Measurements from ENCODE around the gene SCT. TPM values are rescaled to one million over a fixed set of nuclear protein-coding genes. Genes with fewer than 3 reads are reported as not detected.
A peak's percentile ranks its signal among the peaks of the same experiment; 100 is the strongest.

SCT gene
- total RNA-seq, 2 donors from 2014 or later = not detected

DNA sequence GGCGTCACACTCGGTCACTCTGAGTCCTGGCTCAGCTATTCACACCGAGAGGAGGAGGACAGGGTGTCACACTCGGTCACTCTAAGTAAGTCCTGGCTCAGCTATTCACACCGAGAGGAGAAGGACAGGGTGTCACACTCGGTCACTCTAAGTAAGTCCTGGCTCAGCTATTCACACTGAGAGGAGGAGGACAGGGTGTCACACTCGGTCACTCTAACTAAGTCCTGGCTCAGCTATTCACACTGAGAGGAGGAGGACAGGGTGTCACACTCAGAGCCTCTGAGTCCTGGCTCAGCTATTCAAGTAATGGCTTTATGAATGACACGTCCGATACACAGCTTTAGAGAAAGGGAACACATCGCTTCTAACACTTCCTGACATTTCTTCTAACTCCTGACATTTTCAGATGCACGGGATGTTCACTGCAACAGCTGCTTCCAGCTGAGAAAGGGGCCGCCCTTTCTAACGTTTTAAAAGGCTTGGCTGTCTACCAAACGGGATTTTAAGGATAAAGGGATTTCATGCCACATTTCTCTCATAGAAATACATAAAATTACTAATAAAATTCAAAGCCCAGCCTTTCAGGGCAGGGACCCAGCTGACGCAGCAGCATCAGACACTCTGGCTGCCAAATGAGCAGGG lies 38.2 kb upstream of the SCT start:
- no peak for ATAC-seq
- Histone ChIP-seq H3K4me3 (no peak overlapping the region), H3K36me3 (replicated peaks in 1 of 2; ENCODE audit: insufficient read depth in 1 of 2, low read depth in 2 of 2) (no peaks in the 10 kb centered on the region), H3K27me3 (no peaks in the 10 kb centered on the region), H3K4me1 (no peaks in the 10 kb centered on the region), H3K9me3 (no peaks in the 10 kb centered on the region), H3K27ac (peak overlapping the region in 2 of 4 donors; percentile 21 to 41)
- 85 to 87% methylated on average over 11 to 14 of the region's 15 CpGs for whole genome bisulfite sequencing, 2 donors
- TF ChIP-seq, protein P1, sequence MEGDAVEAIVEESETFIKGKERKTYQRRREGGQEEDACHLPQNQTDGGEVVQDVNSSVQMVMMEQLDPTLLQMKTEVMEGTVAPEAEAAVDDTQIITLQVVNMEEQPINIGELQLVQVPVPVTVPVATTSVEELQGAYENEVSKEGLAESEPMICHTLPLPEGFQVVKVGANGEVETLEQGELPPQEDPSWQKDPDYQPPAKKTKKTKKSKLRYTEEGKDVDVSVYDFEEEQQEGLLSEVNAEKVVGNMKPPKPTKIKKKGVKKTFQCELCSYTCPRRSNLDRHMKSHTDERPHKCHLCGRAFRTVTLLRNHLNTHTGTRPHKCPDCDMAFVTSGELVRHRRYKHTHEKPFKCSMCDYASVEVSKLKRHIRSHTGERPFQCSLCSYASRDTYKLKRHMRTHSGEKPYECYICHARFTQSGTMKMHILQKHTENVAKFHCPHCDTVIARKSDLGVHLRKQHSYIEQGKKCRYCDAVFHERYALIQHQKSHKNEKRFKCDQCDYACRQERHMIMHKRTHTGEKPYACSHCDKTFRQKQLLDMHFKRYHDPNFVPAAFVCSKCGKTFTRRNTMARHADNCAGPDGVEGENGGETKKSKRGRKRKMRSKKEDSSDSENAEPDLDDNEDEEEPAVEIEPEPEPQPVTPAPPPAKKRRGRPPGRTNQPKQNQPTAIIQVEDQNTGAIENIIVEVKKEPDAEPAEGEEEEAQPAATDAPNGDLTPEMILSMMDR (IDR thresholded peaks at IDR 0.05) = no peak
- TF ChIP-seq POLR2A (IDR thresholded peaks at IDR 0.05) = no peak
- intact Hi-C loops (cut with DNase I) = no loop called here
- DNase-seq = no peak

DNA sequence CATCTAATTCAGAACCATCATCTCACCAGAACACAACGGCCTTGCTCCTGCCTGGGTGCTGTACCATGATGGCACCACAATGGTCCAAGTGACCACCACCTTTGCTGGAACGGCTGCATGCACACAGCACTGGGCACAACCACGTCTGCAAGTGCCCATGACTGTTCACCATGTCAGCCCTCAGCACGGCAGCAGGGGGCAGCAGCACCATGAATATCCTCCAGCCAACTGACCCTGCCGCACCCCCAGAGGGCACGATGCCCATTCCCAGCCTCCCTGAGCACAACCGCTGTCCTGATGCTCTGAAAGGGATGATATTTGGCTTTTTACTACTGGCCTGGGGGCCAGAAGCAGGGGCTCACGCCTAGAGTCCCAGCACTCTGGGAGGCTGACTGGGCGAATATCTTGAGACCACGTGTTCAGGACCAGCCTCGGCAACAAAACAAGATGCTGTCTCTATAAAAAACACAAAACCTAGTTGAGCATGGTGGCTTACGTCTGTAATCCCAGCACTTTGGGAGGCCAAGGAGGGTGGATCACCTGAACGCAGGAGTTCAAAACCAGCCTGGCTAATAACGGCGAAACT lies 35.8 kb upstream of the SCT start:
- DNase-seq = peak; percentile 69 to 83 (median 76)
- H3K4me1 ChIP-seq = no peaks in the 10 kb centered on the region
- no peak overlapping the region for H3K4me3 ChIP-seq
- no peaks in the 10 kb centered on the region for H3K27me3 ChIP-seq
- no peak overlapping the region for H3K27ac ChIP-seq
- TF ChIP-seq, protein P1 (IDR thresholded peaks at IDR 0.05) = peak; percentile 59 to 87 (median 70)
- no peak for TF ChIP-seq POLR2A (IDR thresholded peaks at IDR 0.05)
- no peaks in the 10 kb centered on the region for H3K9me3 ChIP-seq
- peaks cover 0 to 3% of the 10 kb centered on the region in 2 donors for H3K36me3 ChIP-seq (replicated peaks in 1 of 2; ENCODE audit: insufficient read depth in 1 of 2, low read depth in 2 of 2)
- intact Hi-C loops (cut with DNase I) = no loop called here
- peak; percentile 80 for ATAC-seq
- WGBS, 2 donors = 48 to 71% methylated on average over 10 to 15 of the region's 15 CpGs

DNA sequence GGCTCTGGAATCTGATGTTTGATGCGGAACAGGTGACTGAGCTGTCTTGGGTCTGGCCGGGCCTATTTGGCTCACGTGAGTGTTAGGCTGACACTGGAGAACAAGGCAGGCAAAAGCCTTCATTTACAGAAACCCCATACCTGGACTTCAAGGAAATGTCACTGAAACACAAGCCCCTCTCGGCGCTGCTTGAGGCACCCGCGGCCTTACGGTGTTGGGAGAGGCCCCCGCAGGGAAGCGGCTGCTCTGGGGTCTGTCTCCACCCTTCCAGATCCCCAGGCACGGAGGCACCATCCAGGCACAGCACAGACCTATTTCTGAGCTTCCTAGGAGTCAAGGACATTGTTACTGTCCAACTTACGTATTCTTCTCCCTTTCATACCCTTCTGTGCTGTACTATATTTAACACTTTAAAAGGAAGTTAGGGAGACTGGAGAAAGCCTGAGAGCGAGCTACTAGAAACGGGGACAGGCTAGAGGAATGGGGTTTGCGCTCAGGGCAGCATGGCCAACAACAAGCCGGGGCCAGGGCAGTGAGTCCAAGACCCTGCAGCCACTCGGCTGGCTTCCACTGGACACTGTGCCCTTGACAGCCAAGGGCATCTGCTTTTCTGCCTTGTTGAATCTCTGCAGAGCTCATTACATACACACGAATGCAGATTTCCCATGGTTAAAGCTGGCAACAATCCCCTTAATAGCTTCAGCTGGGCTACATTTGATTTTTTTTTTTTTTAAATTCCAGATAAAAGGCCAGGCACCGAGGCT lies 33.9 kb upstream of the SCT start:
- no peaks in the 10 kb centered on the region for H3K4me1 ChIP-seq
- 90 to 94% methylated on average over 19 of the region's 19 CpGs for WGBS, 2 donors
- H3K36me3 ChIP-seq (replicated peaks in 1 of 2; ENCODE audit: insufficient read depth in 1 of 2, low read depth in 2 of 2) = peaks cover 0 to 3% of the 10 kb centered on the region in 2 donors

DNA sequence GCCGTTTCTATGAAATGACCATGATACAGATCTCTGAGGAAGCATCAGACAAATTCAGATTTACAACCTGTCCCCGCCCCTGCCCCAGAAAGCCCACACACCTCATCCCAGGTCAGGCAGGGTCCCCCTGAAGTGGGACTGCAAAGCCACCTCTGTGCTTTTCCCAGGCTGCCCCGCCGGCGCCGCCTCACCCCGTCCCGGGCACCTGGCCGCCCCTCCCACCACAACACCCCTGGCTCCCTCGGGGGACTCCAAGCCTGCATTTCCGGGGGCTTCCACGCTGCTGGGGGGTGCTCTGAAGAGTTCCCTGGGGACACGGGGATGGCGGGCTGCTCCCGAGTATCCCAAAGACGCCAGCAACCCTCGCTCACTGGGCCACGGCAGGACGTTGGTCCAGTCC lies 33.3 kb upstream of the SCT start:
- Histone ChIP-seq H3K27ac (no peak overlapping the region), H3K36me3 (replicated peaks in 1 of 2; ENCODE audit: insufficient read depth in 1 of 2, low read depth in 2 of 2) (peaks cover 0 to 3% of the 10 kb centered on the region in 2 donors), H3K9me3 (no peaks in the 10 kb centered on the region), H3K4me1 (peaks cover 3% of the 10 kb centered on the region), H3K4me3 (no peak overlapping the region), H3K27me3 (no peaks in the 10 kb centered on the region)
- TF ChIP-seq POLR2A (IDR thresholded peaks at IDR 0.05) = no peak
- TF ChIP-seq, protein P1 (IDR thresholded peaks at IDR 0.05) = no peak
- no peak for DNase-seq
- 87% methylated on average over 18 to 19 of the region's 19 CpGs for WGBS, 2 donors
- no peak for ATAC-seq
- intact Hi-C loops (cut with DNase I) = no loop called here

More for the DNA sequence above, 33.9 kb upstream of the SCT start:
- TF ChIP-seq, protein P1 (IDR thresholded peaks at IDR 0.05) = no peak
- TF ChIP-seq POLR2A (IDR thresholded peaks at IDR 0.05) = no peak
- Histone ChIP-seq H3K27me3 (no peaks in the 10 kb centered on the region), H3K27ac (no peak overlapping the region), H3K4me3 (no peak overlapping the region), H3K9me3 (no peaks in the 10 kb centered on the region)
- intact Hi-C loops (cut with DNase I) = no loop called here
- ATAC-seq = no peak
- DNase-seq = no peak

All from body of pancreas (tissue), 4 donors.